Motor neuron (in vitro differentiated cells): Measurements from ENCODE around the gene METTL26. TPM values are rescaled to one million over a fixed set of nuclear protein-coding genes. Genes with fewer than 3 reads are reported as not detected.

Experiments used
- ATAC-seq, 8 experiments: fragments of 200-7000 bp; cut with Tn5 transposase; replicated peaks in 6 of 8; 2 replicates each; pipeline ENCODE4 v1.8.0; 2021; ENCODE audit warnings: mild to moderate bottlenecking in 8 of 8, moderate library complexity in 8 of 8
- H3K27ac ChIP-seq, 2 donors: fragments of 250-450 bp; sonication (Bioruptor Pico); 2 replicates each; pipeline ENCODE4 v1.9.0; 2021; ENCODE audit warnings: antibody characterized with exemption in 2 of 2, mild to moderate bottlenecking in 2 of 2, moderate library complexity in 1 of 2
- H3K4me1 ChIP-seq, 2 donors: fragments of 250-450 bp; sonication (Bioruptor Pico); replicated peaks in 1 of 2; 2 replicates each; pipeline ENCODE4 v1.6.1; 2021; ENCODE audit warnings: antibody characterized with exemption in 2 of 2, mild to moderate bottlenecking in 2 of 2, moderate library complexity in 1 of 2
- H3K4me3 ChIP-seq, 5 donors: fragments of 250-450 bp; sonication (Bioruptor Pico); 2 replicates each; pipeline ENCODE4 v1.9.0; 2021; ENCODE audit warnings: antibody characterized with exemption in 5 of 5, mild to moderate bottlenecking in 5 of 5, moderate library complexity in 4 of 5
- WGBS, 10 experiments: fragments of 450-650 bp; shearing (Covaris generic); methylation state at CpG; one replicate each; pipeline ENCODE4 v1.0.0; 2022; 5-methylcytosine and 5-hydroxymethylcytosine counted together
- in situ Hi-C, 9 experiments: fragments of 400-800 bp; cut with MboI; loops; one replicate each; pipeline ENCODE4 v1.15.0; 2021; ENCODE audit warnings: low sequenced_read_pairs in 9 of 9, low pct_unique_long_range_greater_than_20kb in 2 of 9; ENCODE audit not compliant: unreplicated experiment in 9 of 9
- total RNA-seq, 8 experiments: library from RNA; unstranded; fragments of 300-600 nt; gene quantifications; 2 replicates each; pipeline versions ENCODE4 v1.2.3 to v1.2.4, GENCODE V29; 2022

The METTL26 gene
- total RNA-seq, 8 experiments from 2014 or later: 52.5 to 97.9 (median 66.7) TPM

DNA sequence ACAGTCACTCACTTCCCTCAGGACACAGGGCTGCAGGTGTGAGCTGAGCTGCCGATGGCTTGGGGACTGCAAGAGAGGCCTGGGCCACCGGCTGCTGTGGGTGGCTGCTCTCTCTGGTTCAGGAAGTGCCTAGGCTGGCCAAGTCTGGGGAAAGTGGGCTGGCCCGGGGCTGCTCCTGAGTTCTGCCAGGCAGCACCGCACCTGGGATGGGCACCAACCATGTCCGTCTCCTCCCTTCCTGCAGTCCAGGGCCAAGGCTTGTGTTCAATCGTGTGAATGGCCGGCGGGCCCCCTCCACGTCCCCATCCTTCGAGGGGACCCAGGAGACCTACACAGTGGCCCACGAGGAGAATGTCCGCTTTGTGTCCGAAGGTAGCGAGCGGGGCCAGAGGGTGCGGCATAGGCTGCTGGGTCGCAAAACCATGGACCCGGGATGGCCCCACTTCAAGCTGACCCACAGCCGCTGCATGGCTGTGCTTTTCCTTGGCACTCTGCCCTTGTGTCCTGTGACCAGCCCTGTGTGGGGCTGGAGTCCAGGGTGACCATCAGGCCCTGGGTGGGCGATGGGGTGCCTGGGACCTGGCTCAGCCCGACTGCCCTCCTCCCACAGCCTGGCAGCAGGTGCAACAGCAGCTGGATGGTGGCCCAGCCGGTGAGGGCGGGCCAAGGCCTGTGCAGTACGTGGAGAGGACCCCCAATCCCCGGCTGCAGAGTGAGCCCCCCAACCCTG lies 11.2 kb upstream of the METTL26 start:
- H3K27ac ChIP-seq: no peak overlapping the region
- 100% methylated on average over 1 of the region's 25 CpGs; no CpG with 5 or more reads in 9 of the 10 experiments for WGBS, 10 experiments
- in situ Hi-C loops: no loop called here
- no peak overlapping the region for H3K4me3 ChIP-seq
- no peak for ATAC-seq
- H3K4me1 ChIP-seq: peaks cover 25 to 26% of the 10 kb centered on the region in 2 donors

DNA sequence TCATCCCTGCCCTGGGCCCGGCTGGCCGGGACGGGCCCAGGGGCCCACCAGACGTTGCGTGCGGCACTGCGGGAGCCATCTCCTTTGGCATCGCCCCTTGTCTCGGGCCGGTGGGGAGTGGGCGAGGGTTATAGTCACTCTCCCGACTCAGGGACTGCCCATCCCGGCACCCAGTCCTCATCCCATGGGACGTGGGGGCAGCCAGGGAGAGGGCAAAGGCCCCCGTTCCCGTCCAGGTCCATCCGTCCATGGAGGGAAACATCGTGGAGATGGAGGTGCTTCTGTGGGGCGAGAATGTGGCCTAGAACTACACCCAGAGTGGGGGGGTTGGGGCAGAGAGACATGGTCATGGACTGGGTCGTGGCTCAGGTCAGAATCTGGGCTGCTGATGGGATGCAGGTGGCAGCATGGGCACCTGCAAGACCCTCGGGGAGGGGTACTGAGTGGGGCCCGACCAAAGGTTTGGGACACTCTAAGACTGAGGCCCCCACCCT lies 10.6 kb upstream of the METTL26 start:
- no peak overlapping the region for H3K27ac ChIP-seq
- in situ Hi-C loops: no loop called here
- WGBS, 10 experiments: 67 to 100% methylated on average over 2 to 3 of the region's 22 CpGs; no CpG with 5 or more reads in 8 of the 10 experiments
- H3K4me1 ChIP-seq: peaks cover 25 to 26% of the 10 kb centered on the region in 2 donors
- no peak for ATAC-seq
- no peak overlapping the region for H3K4me3 ChIP-seq

DNA sequence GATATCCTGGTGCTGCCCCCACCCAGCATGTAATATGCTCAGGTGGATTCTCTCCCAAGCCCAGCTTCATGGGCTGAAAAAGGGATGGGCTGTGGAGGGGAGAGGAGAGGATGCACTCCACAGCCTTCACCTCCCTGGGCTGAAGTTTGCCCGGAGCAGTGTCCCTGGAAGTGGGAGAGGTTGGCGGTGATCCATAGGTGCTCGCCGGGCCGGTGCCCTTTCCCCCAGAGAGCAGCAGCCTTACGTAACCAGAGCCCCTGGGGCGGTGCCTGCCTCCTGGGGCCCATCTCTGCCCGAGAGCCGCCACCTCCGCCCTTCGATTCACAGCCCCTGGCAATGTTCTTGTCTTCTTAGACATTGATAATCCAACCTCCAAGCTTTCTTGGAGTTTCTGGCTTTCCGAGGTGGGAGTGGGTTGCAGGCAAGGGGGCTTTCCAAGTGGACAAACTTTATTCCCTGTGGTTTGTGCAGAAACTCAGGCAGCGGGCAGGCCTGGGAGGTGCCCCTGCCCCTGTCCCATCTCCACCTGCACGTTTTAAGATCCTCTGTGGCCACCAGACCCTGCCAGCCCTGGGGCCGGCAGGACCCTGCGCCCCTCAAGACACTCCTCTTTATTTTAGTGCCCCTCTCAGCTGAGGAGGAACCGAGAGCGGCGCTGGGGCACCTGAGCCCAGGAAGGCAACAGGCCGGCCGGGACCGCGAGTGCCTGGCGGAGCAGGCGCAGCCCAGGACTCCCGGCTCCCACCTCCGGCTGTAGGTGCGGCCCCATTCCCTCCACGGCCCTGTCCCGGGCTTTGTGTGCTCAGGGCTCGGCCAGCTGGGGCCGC lies 10.0 kb upstream of the METTL26 start:
- H3K27ac ChIP-seq: no peak overlapping the region
- WGBS, 10 experiments: 80 to 100% (median 84%) methylated on average over 1 to 8 of the region's 32 CpGs; no CpG with 5 or more reads in 6 of the 10 experiments
- in situ Hi-C loops: no loop called here
- peaks cover 25 to 26% of the 10 kb centered on the region in 2 donors for H3K4me1 ChIP-seq
- ATAC-seq: no peak
- H3K4me3 ChIP-seq: no peak overlapping the region

DNA sequence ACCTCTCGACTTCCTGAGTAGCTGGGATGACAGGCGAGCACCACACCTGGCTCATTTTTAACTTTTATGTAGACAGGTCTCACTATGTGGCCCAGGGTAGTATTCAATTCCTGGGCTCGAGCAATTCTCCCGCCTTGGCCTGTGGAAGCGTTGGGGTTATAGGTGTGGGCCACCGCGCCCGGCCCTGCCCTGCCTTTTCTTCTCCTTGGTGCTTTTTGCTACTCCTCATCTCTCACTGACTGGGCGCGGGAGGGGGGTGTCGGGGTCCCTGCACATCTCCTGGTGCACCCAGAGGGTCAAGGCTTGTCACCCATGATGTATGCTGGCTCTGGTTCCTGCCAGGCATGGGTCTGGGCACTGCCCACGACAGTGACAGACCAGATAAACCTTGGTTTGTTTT lies 8.5 kb upstream of the METTL26 start:
- in situ Hi-C loops: no loop called here
- no peak for ATAC-seq
- WGBS, 10 experiments: 0 to 100% (median 100%) methylated on average over 1 to 4 of the region's 12 CpGs; no CpG with 5 or more reads in 5 of the 10 experiments
- Histone ChIP-seq H3K4me1 (peaks cover 13 to 14% of the 10 kb centered on the region in 2 donors), H3K27ac (no peak overlapping the region), H3K4me3 (no peak overlapping the region)

DNA sequence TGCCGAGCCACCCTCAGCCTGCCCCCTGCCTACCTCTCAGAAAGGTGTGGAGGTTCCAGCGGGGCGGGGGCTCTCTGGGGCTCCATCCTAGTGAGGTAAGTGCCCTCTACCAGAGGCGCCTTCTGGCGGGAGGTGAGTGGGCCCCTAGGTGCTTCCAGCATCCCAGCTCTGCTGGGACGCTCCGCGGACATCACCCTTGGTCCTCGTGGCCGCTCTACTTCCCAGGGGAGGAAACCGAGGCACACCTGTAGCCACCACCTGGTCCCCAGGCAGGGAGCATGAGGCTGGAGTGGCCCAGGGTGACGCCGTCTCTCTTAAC lies 6.9 kb upstream of the METTL26 start:
- no peak for ATAC-seq
- peaks cover 18 to 19% of the 10 kb centered on the region in 2 donors for H3K4me1 ChIP-seq
- peak overlapping the region; percentile 48 to 86 (median 61) for H3K4me3 ChIP-seq
- WGBS, 10 experiments: 53 to 94% (median 90%) methylated on average over 2 to 4 of the region's 13 CpGs; no CpG with 5 or more reads in 7 of the 10 experiments
- in situ Hi-C loops: no loop called here
- H3K27ac ChIP-seq: no peak overlapping the region

DNA sequence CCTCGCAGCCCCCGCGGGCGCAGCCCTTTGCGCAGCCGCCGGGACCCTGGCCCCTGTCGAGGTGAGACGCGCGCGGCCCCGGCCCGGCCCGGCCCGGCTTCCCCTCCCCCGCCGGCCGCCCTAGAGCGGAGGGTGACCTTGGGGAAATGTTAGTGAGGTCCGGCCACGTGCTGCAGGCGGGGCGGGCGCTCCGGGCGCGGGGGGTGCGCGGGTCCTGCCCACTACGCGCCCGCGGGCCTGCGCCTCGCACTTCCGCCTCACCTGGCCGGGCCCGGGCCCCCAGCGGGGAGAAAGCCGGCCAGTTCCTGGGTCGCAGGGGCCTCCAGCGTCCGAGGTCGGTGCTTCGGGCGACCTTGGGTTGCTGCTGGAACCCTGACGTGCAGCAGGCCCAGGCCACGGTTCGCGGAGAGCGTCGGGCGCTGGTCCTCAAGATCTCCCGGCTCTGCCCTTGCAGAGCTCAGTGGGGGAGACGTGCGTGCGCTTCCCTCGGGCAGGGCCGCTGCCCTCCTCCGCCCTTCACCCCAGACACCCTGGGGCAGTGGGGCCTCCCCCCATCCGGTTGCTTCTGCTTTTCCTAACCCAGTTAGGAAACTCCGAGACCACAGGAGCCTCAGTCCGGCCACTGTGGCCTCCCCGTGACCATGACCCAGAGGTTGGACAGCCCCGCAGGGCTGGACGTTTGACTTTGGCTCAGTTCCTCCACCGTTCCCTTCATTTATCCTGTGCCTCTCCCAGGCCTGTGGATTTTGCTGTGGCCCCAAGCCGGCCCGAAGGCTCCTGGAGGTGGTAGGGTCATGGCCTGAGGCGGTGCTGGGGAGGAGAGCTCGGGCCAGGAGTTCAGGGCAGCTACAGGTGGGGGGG lies 6.3 kb upstream of the METTL26 start:
- H3K4me3 ChIP-seq: peak overlapping the region; percentile 48 to 86 (median 61)
- peaks cover 22 to 23% of the 10 kb centered on the region in 2 donors for H3K4me1 ChIP-seq
- in situ Hi-C loops: no loop called here
- ATAC-seq: peak; percentile 39 to 60 (median 46)
- WGBS, 10 experiments: 0 to 30% (median 18%) methylated on average over 2 to 6 of the region's 72 CpGs; no CpG with 5 or more reads in 7 of the 10 experiments
- H3K27ac ChIP-seq: peak overlapping the region; percentile 76 to 87

DNA sequence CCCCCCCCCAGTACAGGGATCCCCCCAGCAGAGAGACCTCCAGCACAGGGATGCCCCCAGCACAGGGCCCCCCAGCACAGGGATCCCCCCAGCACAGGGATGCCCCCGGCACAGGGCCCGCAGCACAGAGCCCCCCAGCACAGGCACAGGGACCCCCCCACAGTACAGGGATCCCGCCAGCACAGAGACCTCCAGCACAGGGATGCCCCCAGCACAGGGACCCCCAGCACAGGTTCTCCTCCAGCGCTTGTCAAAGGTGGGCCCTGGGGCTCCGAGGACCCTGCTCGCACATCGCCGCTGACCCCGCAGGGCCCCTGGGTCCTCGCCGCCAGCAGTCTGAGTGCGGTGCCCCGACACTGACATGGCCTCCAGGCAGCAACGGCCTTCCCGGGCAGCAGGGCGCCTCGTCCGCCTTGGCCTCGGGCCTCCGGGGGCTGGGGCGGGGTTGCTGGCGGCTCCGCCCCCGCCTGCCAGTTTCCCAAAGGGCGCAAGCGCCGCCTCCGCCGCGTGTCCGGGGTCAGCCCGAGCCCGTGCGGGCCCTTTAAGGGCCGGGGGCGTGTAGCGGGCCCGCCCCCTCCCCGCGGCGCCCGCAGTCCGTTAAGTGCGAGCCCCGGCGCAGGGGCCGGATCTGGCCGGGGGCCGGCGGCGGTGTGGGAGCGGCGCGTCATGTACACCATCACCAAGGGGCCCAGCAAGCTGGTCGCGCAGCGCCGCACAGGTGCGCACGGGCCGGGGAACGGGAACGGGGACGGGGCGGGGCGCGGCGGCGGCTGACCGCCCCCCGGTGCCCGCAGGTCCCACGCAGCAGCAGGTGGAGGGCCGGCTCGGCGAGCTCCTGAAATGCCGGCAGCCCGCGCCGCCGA lies 5.5 kb upstream of the METTL26 start, which contains the start of gene MCRIP2:
MCRIP2 (plus strand) TSS at position 503 of the 863 bp plus-strand sequence; CDS start at position 667, 164 bp downstream.
- Histone ChIP-seq H3K27ac (peak within 1 kb of the TSS; percentile 76 to 87), H3K4me3 (peak within 1 kb of the TSS; percentile 48 to 86 (median 61)), H3K4me1 (peaks cover 25 to 26% of the 10 kb centered on the region in 2 donors)
- WGBS, 10 experiments: 0% methylated on average over 4 of the region's 81 CpGs; no CpG with 5 or more reads in 9 of the 10 experiments
- in situ Hi-C loops: no loop called here
- ATAC-seq: peak; percentile 57 to 75 (median 69)

DNA sequence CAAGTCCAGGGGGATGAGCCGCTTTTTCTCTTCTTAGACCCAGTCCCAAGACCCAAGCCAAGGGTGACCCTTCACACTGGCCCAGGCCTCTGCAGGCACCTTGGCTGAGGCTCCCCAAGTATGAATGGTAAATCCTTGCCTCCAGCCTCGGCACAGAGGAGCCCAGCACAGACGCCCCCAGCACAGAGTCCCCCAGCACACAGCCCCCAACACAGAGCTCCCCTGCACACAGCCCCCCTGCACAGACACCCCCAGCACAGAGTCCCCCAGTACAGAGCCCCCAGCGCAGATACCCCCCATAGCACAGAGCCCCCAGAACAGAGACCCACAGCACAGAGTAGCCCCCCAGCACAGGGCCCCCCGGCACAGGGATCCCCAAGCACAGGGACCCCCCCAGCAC lies 4.5 kb upstream of the METTL26 start:
- peaks cover 25 to 26% of the 10 kb centered on the region in 2 donors for H3K4me1 ChIP-seq
- no peak for ATAC-seq
- WGBS, 10 experiments: no CpG with 5 or more reads among the region's 5 CpGs
- H3K4me3 ChIP-seq: peak overlapping the region in 2 of 5 donors; percentile 74 to 86
- in situ Hi-C loops: no loop called here
- H3K27ac ChIP-seq: no peak overlapping the region

DNA sequence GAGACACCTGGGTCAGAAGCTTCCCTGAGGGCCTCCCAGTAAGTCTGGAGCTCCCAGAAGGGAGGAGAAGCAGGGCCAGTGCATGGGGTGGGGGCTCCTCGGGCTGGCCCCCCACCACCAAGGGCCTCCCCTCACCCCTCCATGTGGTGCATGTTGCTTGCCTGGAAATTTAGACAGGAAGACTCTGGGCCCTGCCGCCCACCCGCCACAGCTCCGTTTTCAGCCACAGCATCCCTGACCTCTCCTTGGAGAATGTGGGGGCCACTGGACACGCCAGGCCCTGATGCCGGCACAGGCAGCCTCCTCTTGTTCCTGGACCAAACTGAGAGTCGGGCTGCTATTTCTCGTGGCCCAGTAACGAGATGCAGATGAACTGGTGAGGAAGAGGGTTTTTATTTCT lies 2.7 kb upstream of the METTL26 start:
- Histone ChIP-seq H3K27ac (peak overlapping the region in 1 of 2 donors; percentile 6), H3K4me1 (peaks cover 30 to 31% of the 10 kb centered on the region in 2 donors), H3K4me3 (no peak overlapping the region)
- no peak for ATAC-seq
- in situ Hi-C loops: no loop called here
- WGBS, 10 experiments: 28 to 87% (median 33%) methylated on average over 1 to 4 of the region's 9 CpGs; no CpG with 5 or more reads in 7 of the 10 experiments

DNA sequence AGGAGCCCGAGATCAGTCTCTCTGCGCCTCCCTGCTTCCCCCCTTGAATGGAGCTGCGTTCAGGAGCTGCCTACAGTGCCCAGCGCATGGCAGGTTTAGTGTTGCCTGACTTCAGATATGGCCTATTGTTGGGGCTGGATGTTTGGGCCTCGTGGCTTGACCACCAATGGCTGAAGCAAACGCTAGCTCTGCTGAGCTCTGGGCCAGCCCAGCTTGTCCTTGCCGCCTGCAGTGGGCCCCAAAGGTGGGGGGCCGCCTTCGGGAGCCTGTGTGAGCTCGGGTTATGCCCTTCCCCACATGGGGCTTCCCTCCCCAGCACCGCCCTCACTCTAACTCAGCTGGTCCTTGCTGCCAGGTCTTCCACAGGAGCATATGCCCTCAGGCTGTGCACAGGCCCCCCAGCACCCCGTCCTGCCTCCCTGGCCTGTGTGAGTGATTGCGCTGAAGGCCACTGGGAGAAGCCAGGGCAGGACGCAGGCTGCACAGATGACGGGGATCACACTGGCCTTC lies 2.0 kb upstream of the METTL26 start:
- 70 to 73% (median 70%) methylated on average over 2 to 10 of the region's 15 CpGs; no CpG with 5 or more reads in 7 of the 10 experiments for WGBS, 10 experiments
- no peak for ATAC-seq
- Histone ChIP-seq H3K27ac (peak overlapping the region; percentile 72 to 84), H3K4me1 (peaks cover 28 to 30% of the 10 kb centered on the region in 2 donors), H3K4me3 (no peak overlapping the region)
- in situ Hi-C loops: no loop called here

DNA sequence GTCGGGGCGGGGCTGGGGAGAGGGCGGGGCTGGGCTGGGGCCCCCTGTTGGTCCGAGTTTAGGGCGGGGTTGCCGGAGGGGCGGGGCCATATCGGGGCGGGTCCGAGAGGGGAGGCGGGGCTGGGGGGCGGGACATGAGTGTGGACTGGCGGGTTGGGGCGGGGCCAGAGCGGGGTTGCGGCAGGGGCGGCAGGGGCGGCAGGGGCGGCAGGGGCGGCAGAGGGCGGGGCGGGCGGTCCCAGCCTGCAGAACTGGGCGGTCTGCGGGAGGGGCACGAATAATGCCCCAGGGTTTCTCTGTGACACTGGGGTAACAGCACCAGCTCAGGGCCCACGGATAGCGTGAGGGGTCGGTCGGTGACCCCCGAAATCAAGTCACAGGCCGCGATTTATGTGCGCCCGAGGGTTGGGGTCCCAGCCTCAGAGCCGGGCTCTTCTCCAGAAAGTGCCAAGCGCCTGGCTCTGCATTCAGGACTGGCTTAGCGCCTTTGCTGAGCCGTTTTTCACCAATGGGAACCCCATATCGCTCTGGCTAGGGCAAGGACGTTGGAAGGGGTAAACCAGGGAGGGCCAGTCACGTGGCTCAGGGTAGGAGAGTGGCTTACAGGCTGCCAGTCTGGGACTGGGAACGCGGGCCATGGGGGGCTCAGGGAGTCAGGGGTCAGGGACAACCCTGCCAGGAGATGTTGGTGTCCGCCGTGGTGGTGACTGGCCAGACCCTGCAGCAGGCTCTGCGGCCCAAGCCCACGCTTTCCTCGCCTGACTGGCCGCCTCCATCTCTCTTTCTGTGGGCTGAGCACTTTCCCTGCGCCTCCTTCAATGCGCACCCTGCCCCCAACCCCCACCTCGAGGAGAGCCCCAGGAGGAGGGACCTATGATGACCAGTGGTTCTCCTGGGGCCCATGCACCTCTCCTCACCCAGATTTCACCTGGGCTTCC lies 1.2 kb upstream of the METTL26 start:
- H3K27ac ChIP-seq: peak overlapping the region; percentile 95 to 97
- WGBS, 10 experiments: 0 to 43% (median 10%) methylated on average over 2 to 9 of the region's 53 CpGs; no CpG with 5 or more reads in 7 of the 10 experiments
- ATAC-seq: peak in 6 of 8 experiments; percentile 0 to 15 (median 5)
- in situ Hi-C loops: no loop called here
- H3K4me1 ChIP-seq: peaks cover 23 to 24% of the 10 kb centered on the region in 2 donors
- peak overlapping the region; percentile 60 to 92 (median 68) for H3K4me3 ChIP-seq
